HUES48 (cell line): ENCODE data around the gene PMIS2.
"Not testable (repeated sequence)": the region's sequence is repeated elsewhere in the genome, so short reads cannot be mapped to it uniquely, and the experiment has no call there.

Source experiments
- H3K27ac ChIP-seq: one replicate; pipeline ENCODE4 v1.7.0; 2013; ENCODE audit warnings: low read depth, low read length, inconsistent platforms
- H3K27me3 ChIP-seq: 2 replicates; pipeline ENCODE4 v1.6.1; 2013; ENCODE audit warnings: mild to moderate bottlenecking, low read length; ENCODE audit not compliant: control insufficient read depth, insufficient read depth
- H3K36me3 ChIP-seq: 2 replicates; pipeline ENCODE4 v1.6.1; 2013; ENCODE audit warnings: low read length; ENCODE audit not compliant: control insufficient read depth, insufficient read depth
- H3K4me1 ChIP-seq: 2 replicates; pipeline ENCODE4 v1.6.1; 2013; ENCODE audit warnings: mild to moderate bottlenecking, low read length; ENCODE audit not compliant: control insufficient read depth, insufficient read depth
- H3K4me3 ChIP-seq: 2 replicates; pipeline ENCODE4 v1.5.1; 2013; ENCODE audit warnings: mild to moderate bottlenecking, low read depth, low read length
- H3K9ac ChIP-seq: 2 replicates; pipeline ENCODE4 v1.6.1; 2013; ENCODE audit warnings: mild to moderate bottlenecking, low read depth, low read length, moderate library complexity
- H3K9me3 ChIP-seq: 2 replicates; pipeline ENCODE4 v1.6.1; 2013; ENCODE audit warnings: low read length; ENCODE audit not compliant: control insufficient read depth, insufficient read depth

PMIS2 gene

GRCh38 chr19:35595928-35596327 lies 10.0 kb downstream of the PMIS2 start:
- Histone ChIP-seq H3K27me3 (no peaks in the 10 kb centered on the region), H3K4me3 (no peak overlapping the region), H3K4me1 (no peaks in the 10 kb centered on the region), H3K36me3 (no peaks in the 10 kb centered on the region), H3K9ac (no peak overlapping the region), H3K9me3 (no peaks in the 10 kb centered on the region), H3K27ac (no peak overlapping the region)

GRCh38 chr19:35596366-35596999 lies 10.5 kb downstream of the PMIS2 start:
- H3K27ac ChIP-seq = no peak overlapping the region

DNA sequence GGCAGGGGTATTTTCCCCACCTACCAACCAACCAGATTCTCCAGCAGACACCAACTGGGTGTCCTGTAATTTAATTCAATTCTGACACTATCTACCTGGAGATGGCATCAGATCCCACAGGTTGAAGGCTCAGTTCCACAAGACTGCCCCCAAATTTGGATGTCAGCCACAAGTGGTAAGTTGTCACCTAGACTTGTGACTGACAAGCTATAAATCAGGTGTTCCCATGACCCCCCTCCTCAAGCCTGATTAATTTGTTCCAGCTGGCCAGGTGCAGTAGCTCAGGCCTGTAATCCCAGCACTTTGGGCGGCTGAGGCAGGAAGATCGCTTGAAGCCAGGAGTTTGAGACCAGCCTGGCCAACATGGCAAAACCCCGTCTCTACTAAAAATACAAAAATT lies 16.0 kb downstream of the PMIS2 start:
- H3K27ac ChIP-seq = no peak overlapping the region
- no peaks in the 10 kb centered on the region for H3K4me1 ChIP-seq
- no peak overlapping the region for H3K9ac ChIP-seq
- no peaks in the 10 kb centered on the region for H3K36me3 ChIP-seq
- H3K27me3 ChIP-seq = no peaks in the 10 kb centered on the region
- H3K4me3 ChIP-seq = no peak overlapping the region
- no peaks in the 10 kb centered on the region; the same call in 1 of the 2 replicates for H3K9me3 ChIP-seq

More at GRCh38 chr19:35596366-35596999, 10.5 kb downstream of the PMIS2 start:
- no peaks in the 10 kb centered on the region for H3K27me3 ChIP-seq
- no peaks in the 10 kb centered on the region for H3K36me3 ChIP-seq
- no peaks in the 10 kb centered on the region for H3K9me3 ChIP-seq
- no peaks in the 10 kb centered on the region for H3K4me1 ChIP-seq
- H3K4me3 ChIP-seq = no peak overlapping the region
- no peak overlapping the region for H3K9ac ChIP-seq

DNA sequence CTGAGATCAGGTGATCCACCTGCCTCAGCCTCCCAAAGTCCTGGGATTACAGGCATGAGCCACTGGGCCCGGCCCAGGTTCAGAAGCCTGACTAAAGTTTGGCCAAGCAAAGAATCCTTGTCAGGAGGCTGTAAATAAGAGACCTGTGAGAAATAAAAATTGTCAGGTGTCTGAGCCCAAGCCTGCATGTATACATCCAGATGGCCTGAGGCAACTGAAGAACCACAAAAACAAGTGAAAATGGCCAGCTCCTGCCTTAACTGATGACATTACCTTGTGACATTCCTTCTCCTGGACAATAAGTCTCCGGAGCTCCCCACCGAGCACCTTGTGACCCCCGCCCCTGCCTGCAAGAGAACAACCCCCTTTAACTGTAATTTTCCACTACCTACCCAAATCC lies 18.5 kb downstream of the PMIS2 start:
- H3K9ac ChIP-seq, H3K9me3 ChIP-seq, H3K4me3 ChIP-seq, H3K27me3 ChIP-seq, H3K27ac ChIP-seq, H3K4me1 ChIP-seq, H3K36me3 ChIP-seq: not testable (repeated sequence)

DNA sequence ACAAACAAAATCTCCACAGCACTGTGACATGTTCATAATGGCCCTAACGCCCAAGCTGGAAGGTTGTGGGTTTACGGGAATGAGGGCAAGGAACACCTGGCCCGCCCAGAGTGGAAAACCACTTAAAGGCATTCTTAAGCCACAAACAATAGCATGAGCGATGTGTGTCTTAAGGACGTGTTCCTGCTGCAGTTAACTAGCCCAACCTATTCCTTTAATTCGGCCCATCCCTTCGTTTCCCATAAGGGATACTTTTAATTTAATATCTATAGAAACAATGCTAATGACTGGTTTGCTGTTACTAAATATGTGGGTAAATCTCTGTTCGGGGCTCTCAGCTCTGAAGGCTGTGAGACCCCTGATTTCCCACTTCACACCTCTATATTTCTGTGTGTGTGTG lies 21.2 kb downstream of the PMIS2 start:
- not testable (repeated sequence) for H3K9me3 ChIP-seq, H3K9ac ChIP-seq, H3K27me3 ChIP-seq

GRCh38 chr19:35607661-35608060 lies 21.7 kb downstream of the PMIS2 start:
- H3K4me3 ChIP-seq = no peak overlapping the region
- peaks cover 3% of the 10 kb centered on the region; the same call in 1 of the 2 replicates for H3K9me3 ChIP-seq
- no peaks in the 10 kb centered on the region for H3K36me3 ChIP-seq
- H3K27me3 ChIP-seq = peaks cover 5% of the 10 kb centered on the region; the same call in 1 of the 2 replicates
- H3K27ac ChIP-seq = no peak overlapping the region
- H3K4me1 ChIP-seq = no peaks in the 10 kb centered on the region
- H3K9ac ChIP-seq = no peak overlapping the region

More for the DNA sequence above, 21.2 kb downstream of the PMIS2 start:
- not testable (repeated sequence) for H3K36me3 ChIP-seq, H3K27ac ChIP-seq, H3K4me1 ChIP-seq, H3K4me3 ChIP-seq

DNA sequence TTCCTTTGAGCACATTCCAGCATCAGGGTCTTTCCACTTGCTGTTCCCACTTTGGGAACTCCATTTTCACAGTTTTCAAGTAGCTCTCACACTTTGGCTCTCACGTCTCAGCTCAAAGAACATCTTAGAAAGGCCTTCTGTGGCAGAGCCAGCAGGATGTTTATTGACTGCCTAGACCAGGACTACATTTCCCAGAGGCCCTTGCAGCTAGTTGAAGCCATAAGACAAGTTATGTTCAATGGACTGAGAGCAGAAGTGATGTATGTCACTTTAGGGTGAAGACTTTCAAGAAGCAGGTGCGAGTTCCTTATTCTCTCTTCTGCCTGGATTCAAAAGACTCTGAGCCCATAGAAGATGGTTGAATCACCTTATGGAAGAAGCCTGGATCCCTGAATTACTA lies 22.3 kb downstream of the PMIS2 start:
- peaks cover 3% of the 10 kb centered on the region; the same call in 1 of the 2 replicates for H3K9me3 ChIP-seq
- H3K27me3 ChIP-seq = peaks cover 5% of the 10 kb centered on the region; the same call in 1 of the 2 replicates
- H3K27ac ChIP-seq = no peak overlapping the region
- no peak overlapping the region for H3K4me3 ChIP-seq
- no peaks in the 10 kb centered on the region for H3K36me3 ChIP-seq
- H3K4me1 ChIP-seq = no peaks in the 10 kb centered on the region
- H3K9ac ChIP-seq = no peak overlapping the region

- Histone ChIP-seq H3K27me3 (peaks cover 5% of the 10 kb centered on the region; the same call in 1 of the 2 replicates), H3K27ac (no peak overlapping the region), H3K36me3 (peaks cover 3% of the 10 kb centered on the region), H3K4me1 (no peaks in the 10 kb centered on the region), H3K4me3 (no peak overlapping the region), H3K9ac (no peak overlapping the region), H3K9me3 (peaks cover 3% of the 10 kb centered on the region; the same call in 1 of the 2 replicates)
Measured at GRCh38 chr19:35609851-35610353, 23.9 kb downstream of the PMIS2 start.

- Histone ChIP-seq H3K9ac (peak overlapping the region; percentile 14; the same call in 1 of the 2 replicates), H3K9me3 (peaks cover 3% of the 10 kb centered on the region; the same call in 1 of the 2 replicates), H3K27ac (no peak overlapping the region)
Measured at GRCh38 chr19:35612224-35612558, 26.2 kb downstream of the PMIS2 start.

DNA sequence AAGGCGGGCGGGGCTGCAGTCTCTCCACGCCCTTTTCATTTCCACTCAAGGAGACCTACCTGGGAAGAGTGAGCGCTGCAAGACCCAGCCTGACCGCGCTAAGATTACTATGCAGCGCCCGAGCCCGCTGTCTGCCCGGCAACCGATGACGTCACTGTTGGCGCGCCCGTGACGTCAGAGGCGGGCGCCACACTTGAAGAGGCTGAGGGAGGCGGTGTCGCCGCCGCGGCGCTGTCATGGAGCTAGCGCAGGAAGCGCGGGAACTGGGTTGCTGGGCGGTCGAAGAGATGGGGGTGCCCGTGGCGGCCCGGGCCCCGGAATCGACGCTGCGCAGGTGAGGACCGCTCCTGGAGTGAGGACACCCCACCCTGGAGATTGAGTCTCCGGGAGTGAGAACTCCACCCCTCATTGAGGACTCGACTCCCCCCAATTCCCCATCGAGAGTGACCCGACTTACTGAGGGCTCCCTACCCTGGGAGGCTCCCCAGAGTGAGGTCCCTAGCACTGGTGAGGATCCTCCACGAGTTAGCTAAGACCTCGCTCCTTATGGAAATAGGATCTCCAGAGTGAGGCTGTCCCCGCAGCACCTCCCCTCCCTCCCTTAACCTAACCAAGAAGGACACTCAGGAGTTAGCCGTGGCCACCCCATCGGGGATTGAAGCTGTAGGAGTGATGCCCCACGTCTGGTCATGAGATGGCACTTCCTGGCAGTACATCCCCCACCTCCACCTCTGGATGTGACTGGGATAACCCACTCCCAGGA lies 26.8 kb downstream of the PMIS2 start, which contains the start of gene HAUS5:
HAUS5 (plus strand) TSS at position 177 of the 763 bp plus-strand sequence; CDS start at position 237, 60 bp downstream.
- H3K4me1 ChIP-seq = no peaks in the 10 kb centered on the region
- H3K4me3 ChIP-seq = peak within 1 kb of the TSS; percentile 90
- H3K36me3 ChIP-seq = peaks cover 26% of the 10 kb centered on the region
- H3K9me3 ChIP-seq = no peaks in the 10 kb centered on the region; the same call in 1 of the 2 replicates
- peak within 1 kb of the TSS; percentile 92 for H3K9ac ChIP-seq
- H3K27me3 ChIP-seq = peaks cover 5% of the 10 kb centered on the region; the same call in 1 of the 2 replicates
- H3K27ac ChIP-seq = peak within 1 kb of the TSS; percentile 60

More at GRCh38 chr19:35612224-35612558, 26.2 kb downstream of the PMIS2 start:
- no peaks in the 10 kb centered on the region for H3K4me1 ChIP-seq
- H3K36me3 ChIP-seq = peaks cover 21% of the 10 kb centered on the region
- H3K4me3 ChIP-seq = peak overlapping the region; percentile 90
- H3K27me3 ChIP-seq = peaks cover 5% of the 10 kb centered on the region; the same call in 1 of the 2 replicates

DNA sequence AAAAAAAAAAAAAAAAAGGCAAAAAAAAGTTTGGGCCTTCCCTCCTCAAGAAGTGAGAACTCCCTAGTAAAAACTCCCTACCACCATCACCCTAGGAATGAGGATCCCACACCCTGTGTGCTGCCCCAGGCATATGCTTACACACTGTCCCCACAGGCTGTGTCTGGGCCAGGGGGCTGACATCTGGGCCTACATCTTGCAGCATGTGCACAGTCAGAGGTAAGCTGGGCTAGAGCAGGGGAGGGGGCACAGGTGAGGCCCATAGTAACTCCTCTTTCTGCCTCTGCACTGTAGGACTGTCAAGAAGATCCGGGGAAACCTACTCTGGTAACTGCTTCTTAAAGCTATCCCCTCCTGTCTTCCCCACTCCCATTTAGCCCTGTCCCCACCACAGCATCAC lies 27.6 kb downstream of the PMIS2 start:
- no peak overlapping the region for H3K27ac ChIP-seq
- 0 out of 2 replicates have a peak overlapping the region, but pooled peaks have one; percentile 90 for H3K4me3 ChIP-seq
- no peak overlapping the region for H3K9ac ChIP-seq
- peaks cover 5% of the 10 kb centered on the region; the same call in 1 of the 2 replicates for H3K27me3 ChIP-seq
- H3K36me3 ChIP-seq = peaks cover 32% of the 10 kb centered on the region
- no peaks in the 10 kb centered on the region for H3K4me1 ChIP-seq
- H3K9me3 ChIP-seq = no peaks in the 10 kb centered on the region
